Liver (tissue), 9 donors: ENCODE results near the gene PTPRD. TPM values are rescaled to one million over a fixed set of nuclear protein-coding genes. Genes with fewer than 3 reads are reported as not detected.
A peak's percentile ranks its signal among the peaks of the same experiment; 100 is the strongest.

Experiments used
- DNase-seq: peaks from one replicate; pipeline ENCODE4 v3.0.0-alpha.2; 2017; ENCODE audit warnings: low spot score
- H3K27ac ChIP-seq, 2 donors: one replicate each; pipeline ENCODE4 v1.7.0; 2013; ENCODE audit warnings: inconsistent platforms in 2 of 2, low read length in 2 of 2, control low read depth in 1 of 2, low read depth in 1 of 2, mild to moderate bottlenecking in 1 of 2
- H3K27me3 ChIP-seq, 4 donors: one replicate each; pipeline versions ENCODE4 v1.6.1 to v1.7.0; 2013; ENCODE audit warnings: low read length in 3 of 4, inconsistent platforms in 1 of 4, mild to moderate bottlenecking in 1 of 4, moderate library complexity in 1 of 4; ENCODE audit not compliant: control insufficient read depth in 4 of 4, insufficient read depth in 4 of 4
- H3K36me3 ChIP-seq, 4 donors: one replicate each; pipeline versions ENCODE4 v1.6.1 to v1.7.0; 2013; ENCODE audit warnings: low read length in 3 of 4, mild to moderate bottlenecking in 3 of 4, low read depth in 1 of 4, moderate library complexity in 1 of 4; ENCODE audit not compliant: control insufficient read depth in 4 of 4, insufficient read depth in 3 of 4
- H3K4me1 ChIP-seq, 4 donors: one replicate each; pipeline versions ENCODE4 v1.6.1 to v1.7.0; 2013; ENCODE audit warnings: low read length in 3 of 4, mild to moderate bottlenecking in 3 of 4, moderate library complexity in 1 of 4; ENCODE audit not compliant: control insufficient read depth in 4 of 4, insufficient read depth in 4 of 4
- H3K4me3 ChIP-seq, 3 donors: one replicate each; pipeline versions ENCODE4 v1.6.1 to v1.7.0; 2013; ENCODE audit warnings: low read length in 3 of 3, control low read depth in 1 of 3, low read depth in 1 of 3, mild to moderate bottlenecking in 1 of 3
- H3K9ac ChIP-seq, 2 donors: one replicate each; pipeline ENCODE4 v1.7.0; 2013; ENCODE audit warnings: low read length in 2 of 2, mild to moderate bottlenecking in 2 of 2, moderate library complexity in 2 of 2, control low read depth in 1 of 2, low read depth in 1 of 2
- H3K9me3 ChIP-seq, 4 donors: one replicate each; pipeline versions ENCODE4 v1.6.1 to v1.7.0; 2013; ENCODE audit warnings: low read length in 3 of 4; ENCODE audit not compliant: control insufficient read depth in 4 of 4
- CTCF ChIP-seq: fragments of 150-350 bp; IDR thresholded peaks from 2 replicates; pipeline ENCODE4 v1.5.1; 2017; ENCODE audit warnings: improper control_type of control experiment, low read depth, low read length; ENCODE audit not compliant: missing input control
- EGR1 ChIP-seq, 2 donors: IDR thresholded peaks; 2 replicates each; pipeline ENCODE4 v1.6.1; 2016 to 2018; ENCODE audit warnings: antibody characterized with exemption in 2 of 2, low read depth in 2 of 2
- FOXA1 ChIP-seq: IDR thresholded peaks from 2 replicates; pipeline ENCODE4 v1.6.1; 2016; ENCODE audit warnings: antibody characterized with exemption
- FOXA2 ChIP-seq: IDR thresholded peaks from 2 replicates; pipeline ENCODE4 v1.6.1; 2016; ENCODE audit warnings: antibody characterized with exemption
- GABPA ChIP-seq, 2 donors: IDR thresholded peaks in 1 of 2; conservative IDR thresholded peaks in 1 of 2; 2 replicates each; pipeline ENCODE4 v1.6.1; 2016; ENCODE audit warnings: antibody characterized with exemption in 2 of 2, mild to moderate bottlenecking in 1 of 2, moderate library complexity in 1 of 2
- HNF4A ChIP-seq, 2 donors: conservative IDR thresholded peaks; 2 replicates each; pipeline ENCODE4 v1.6.1; 2016; ENCODE audit warnings: antibody characterized with exemption in 2 of 2, mild to moderate bottlenecking in 2 of 2
- JUND ChIP-seq, 2 donors: IDR thresholded peaks; 2 replicates each; pipeline ENCODE4 v1.6.1; 2016; ENCODE audit warnings: antibody characterized with exemption in 2 of 2
- NR2F2 ChIP-seq: IDR thresholded peaks from 2 replicates; pipeline ENCODE4 v1.6.1; 2016; ENCODE audit warnings: antibody characterized with exemption
- RAD21 ChIP-seq, 2 donors: IDR thresholded peaks; 2 replicates each; pipeline ENCODE4 v1.6.1; 2016; ENCODE audit warnings: antibody characterized with exemption in 2 of 2, mild to moderate bottlenecking in 2 of 2
- REST ChIP-seq: IDR thresholded peaks from 2 replicates; pipeline ENCODE4 v1.6.1; 2016; ENCODE audit warnings: antibody characterized with exemption, mild to moderate bottlenecking
- RXRA ChIP-seq, 2 donors: IDR thresholded peaks; 2 replicates each; pipeline ENCODE4 v1.6.1; 2017 to 2018; ENCODE audit warnings: antibody characterized with exemption in 2 of 2, mild to moderate bottlenecking in 1 of 2
- TAF1 ChIP-seq: conservative IDR thresholded peaks from 2 replicates; pipeline ENCODE4 v1.6.1; 2016; ENCODE audit warnings: antibody characterized with exemption, mild to moderate bottlenecking
- YY1 ChIP-seq: IDR thresholded peaks from 2 replicates; pipeline ENCODE4 v1.6.1; 2016; ENCODE audit warnings: antibody characterized with exemption, mild to moderate bottlenecking
- ZBTB33 ChIP-seq: IDR thresholded peaks from 2 replicates; pipeline ENCODE4 v1.6.1; 2016; ENCODE audit warnings: antibody characterized with exemption
- WGBS: extraction: QIAGEN DNeasy Blood & Tissue Kit; methylation state at CpG from one replicate; pipeline ENCODE4 v1.1.7; 2013; 5-methylcytosine and 5-hydroxymethylcytosine counted together
- polyA plus RNA-seq, 2 donors: library from polyadenylated mRNA; stranded (reverse) in 1 of 2; unstranded in 1 of 2; fragments of 200-250 nt in 1 of 2; fragments of >200 nt in 1 of 2; fragmentation: Nextera tagmentation in 1 of 2; extraction: Ambion mirVana in 1 of 2; gene quantifications; one replicate each; pipeline versions ENCODE4 v1.2.1 to v1.2.3, GENCODE V29; 2013 to 2015
- total RNA-seq, 2 donors: library from RNA; depleted of rRNA; stranded (reverse); fragments of >200 nt; gene quantifications; one replicate each; pipeline ENCODE4 v1.2.3, GENCODE V29; 2014
- TF ChIP-seq, protein P1 (sequence below): IDR thresholded peaks from 2 replicates; pipeline ENCODE4 v1.6.1; 2016; ENCODE audit warnings: antibody characterized with exemption
- donor health status: healthy.
- donor health status: healthy.
- donor health status: healthy.
- donor health status: healthy.
- donor health status: healthy.

The PTPRD gene
- total and polyA plus RNA-seq, 4 donors = 0.78 to 34.2 (median 4.7) TPM

GRCh38 chr9:9913276-9913832 lies 699.4 kb downstream of the PTPRD start:
- Histone ChIP-seq H3K9me3 (peaks cover 0 to 3% (median 2%) of the 10 kb centered on the region in 4 donors), H3K4me3 (no peak overlapping the region), H3K36me3 (no peaks in the 10 kb centered on the region), H3K9ac (no peak overlapping the region), H3K27ac (no peak overlapping the region), H3K27me3 (peaks cover 0 to 3% (median 0%) of the 10 kb centered on the region in 4 donors), H3K4me1 (no peaks in the 10 kb centered on the region)
- TF ChIP-seq RXRA (IDR thresholded peaks at IDR 0.05) (no peak), YY1 (no peak), EGR1 (IDR thresholded peaks at IDR 0.05; ENCODE audit: low read depth in 2 of 2) (no peak), HNF4A (conservative IDR thresholded peaks at IDR 0.05) (no peak), FOXA2 (no peak), TAF1 (no peak)
- TF ChIP-seq, protein P1, sequence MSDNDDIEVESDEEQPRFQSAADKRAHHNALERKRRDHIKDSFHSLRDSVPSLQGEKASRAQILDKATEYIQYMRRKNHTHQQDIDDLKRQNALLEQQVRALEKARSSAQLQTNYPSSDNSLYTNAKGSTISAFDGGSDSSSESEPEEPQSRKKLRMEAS = no peak
- DNase-seq = no peak
- 35% methylated on average over 1 of the region's 1 CpG for WGBS

DNA sequence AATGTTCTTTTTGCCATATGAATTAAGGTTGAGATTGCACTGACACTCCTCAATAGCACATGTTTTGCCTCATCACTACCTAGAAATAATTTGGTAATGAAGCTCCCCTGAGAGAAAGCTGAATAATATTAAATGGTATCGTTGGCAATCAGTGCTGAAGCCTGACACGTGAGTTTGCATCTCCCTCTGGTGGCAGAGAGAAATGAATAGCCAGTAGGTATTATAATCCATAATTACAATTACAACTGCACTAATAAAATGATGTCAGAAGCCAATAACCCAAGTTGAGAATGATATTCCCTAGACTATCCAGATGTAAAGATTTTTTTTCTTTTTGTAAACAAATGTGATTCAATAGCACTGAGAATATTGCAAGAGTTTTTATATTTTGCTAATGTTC lies 700.3 kb downstream of the PTPRD start:
- DNase-seq = no peak
- Histone ChIP-seq H3K4me3 (no peak overlapping the region), H3K27ac (no peak overlapping the region), H3K36me3 (no peaks in the 10 kb centered on the region), H3K9me3 (peaks cover 0 to 3% (median 2%) of the 10 kb centered on the region in 4 donors), H3K4me1 (no peaks in the 10 kb centered on the region), H3K9ac (no peak overlapping the region), H3K27me3 (peaks cover 0 to 3% (median 0%) of the 10 kb centered on the region in 4 donors)
- WGBS = 32% methylated on average over 2 of the region's 2 CpGs
- TF ChIP-seq REST (no peak), RAD21 (IDR thresholded peaks at IDR 0.05) (peak; percentile 44 to 46), CTCF (peak; percentile 16), NR2F2 (no peak), JUND (IDR thresholded peaks at IDR 0.05) (no peak), HNF4A (conservative IDR thresholded peaks at IDR 0.05) (no peak)

GRCh38 chr9:9905736-9906135 lies 707.1 kb downstream of the PTPRD start:
- Histone ChIP-seq H3K27me3 (no peaks in the 10 kb centered on the region), H3K9ac (no peak overlapping the region), H3K4me3 (no peak overlapping the region), H3K27ac (no peak overlapping the region), H3K9me3 (no peaks in the 10 kb centered on the region), H3K36me3 (no peaks in the 10 kb centered on the region), H3K4me1 (no peaks in the 10 kb centered on the region)
- TF ChIP-seq, protein P1 = no peak
- TF ChIP-seq REST (no peak), ZBTB33 (no peak), JUND (IDR thresholded peaks at IDR 0.05) (no peak), RXRA (IDR thresholded peaks at IDR 0.05) (no peak), FOXA1 (no peak), GABPA (IDR thresholded peaks at IDR 0.05 in 1 of 2, conservative IDR thresholded peaks at IDR 0.05 in 1 of 2) (no peak)
- no peak for DNase-seq
- WGBS = 38% methylated on average over 3 of the region's 3 CpGs
